ENCODE data around the gene IDH3G.

DNA sequence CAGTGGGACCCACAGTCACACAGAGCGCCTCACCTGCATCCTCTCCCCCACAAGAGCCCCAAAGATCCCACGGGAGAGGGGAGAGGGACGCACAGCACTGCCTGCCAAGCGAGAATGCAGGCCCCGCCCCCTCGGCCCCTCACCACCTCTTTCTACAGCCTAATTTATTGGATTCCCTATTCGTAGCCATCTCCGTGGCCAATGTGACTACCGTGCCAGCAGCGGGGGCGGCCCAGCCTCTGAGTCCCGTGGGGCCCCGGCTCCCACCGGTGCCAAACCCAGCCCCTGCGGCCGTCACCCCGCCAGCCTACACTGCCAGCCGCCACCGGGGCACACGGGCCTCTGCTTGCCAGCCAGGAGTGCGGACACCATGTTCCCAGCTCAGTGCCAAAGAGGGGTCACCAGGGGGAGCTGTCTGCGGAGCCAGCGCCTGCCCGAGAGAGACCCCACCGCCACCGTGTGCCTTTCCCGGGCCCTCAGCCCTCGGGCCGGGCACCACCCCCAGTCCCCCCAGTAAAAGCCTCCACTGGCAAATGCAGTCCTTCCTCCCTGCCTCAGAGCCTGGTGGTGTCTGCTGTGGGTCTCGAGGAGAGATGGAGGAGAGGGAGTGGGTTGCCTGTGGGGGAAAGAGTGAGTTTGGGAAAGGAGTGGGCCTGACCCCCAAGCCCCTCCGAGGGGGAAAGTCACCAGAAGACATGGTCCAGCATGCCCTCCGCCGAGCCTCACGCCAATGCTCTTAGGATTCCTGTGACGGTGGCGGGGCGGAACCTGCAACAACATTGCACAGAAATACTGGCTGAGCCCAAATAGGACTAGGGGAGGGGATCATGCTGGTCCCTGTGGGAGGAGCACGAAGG, 49.7 kb downstream of the IDH3G start:
- TF ChIP-seq, protein P1, sequence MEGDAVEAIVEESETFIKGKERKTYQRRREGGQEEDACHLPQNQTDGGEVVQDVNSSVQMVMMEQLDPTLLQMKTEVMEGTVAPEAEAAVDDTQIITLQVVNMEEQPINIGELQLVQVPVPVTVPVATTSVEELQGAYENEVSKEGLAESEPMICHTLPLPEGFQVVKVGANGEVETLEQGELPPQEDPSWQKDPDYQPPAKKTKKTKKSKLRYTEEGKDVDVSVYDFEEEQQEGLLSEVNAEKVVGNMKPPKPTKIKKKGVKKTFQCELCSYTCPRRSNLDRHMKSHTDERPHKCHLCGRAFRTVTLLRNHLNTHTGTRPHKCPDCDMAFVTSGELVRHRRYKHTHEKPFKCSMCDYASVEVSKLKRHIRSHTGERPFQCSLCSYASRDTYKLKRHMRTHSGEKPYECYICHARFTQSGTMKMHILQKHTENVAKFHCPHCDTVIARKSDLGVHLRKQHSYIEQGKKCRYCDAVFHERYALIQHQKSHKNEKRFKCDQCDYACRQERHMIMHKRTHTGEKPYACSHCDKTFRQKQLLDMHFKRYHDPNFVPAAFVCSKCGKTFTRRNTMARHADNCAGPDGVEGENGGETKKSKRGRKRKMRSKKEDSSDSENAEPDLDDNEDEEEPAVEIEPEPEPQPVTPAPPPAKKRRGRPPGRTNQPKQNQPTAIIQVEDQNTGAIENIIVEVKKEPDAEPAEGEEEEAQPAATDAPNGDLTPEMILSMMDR (IDR thresholded peaks at IDR 0.05): peak in 1 of 6 experiments; percentile 6
- TF ChIP-seq POLR2A (IDR thresholded peaks at IDR 0.05): no peak
